G401 (cell line): ENCODE measurements around the gene CXCL17. TPM values are rescaled to one million over a fixed set of nuclear protein-coding genes. Genes with fewer than 3 reads are reported as not detected.
A peak's percentile ranks its signal among the peaks of the same experiment; 100 is the strongest.

Experiments
- DNase-seq: peaks from one replicate; pipeline ENCODE4 v3.0.0-alpha.2; 2015; ENCODE audit warnings: low spot score
- in situ Hi-C: cut with HindIII; loops from 2 replicates; pipeline ENCODE4 v1.10.0; 2016; ENCODE audit warnings: low sequenced_read_pairs, mixed read lengths
- total RNA-seq: library from RNA; depleted of rRNA; stranded (reverse); fragments of >200 nt; shearing (Covaris generic); gene quantifications from 2 replicates; pipeline ENCODE4 v1.2.3, GENCODE V29; 2014

The CXCL17 gene
- total RNA-seq, 1 experiment from 2014 or later, result not detected

DNA sequence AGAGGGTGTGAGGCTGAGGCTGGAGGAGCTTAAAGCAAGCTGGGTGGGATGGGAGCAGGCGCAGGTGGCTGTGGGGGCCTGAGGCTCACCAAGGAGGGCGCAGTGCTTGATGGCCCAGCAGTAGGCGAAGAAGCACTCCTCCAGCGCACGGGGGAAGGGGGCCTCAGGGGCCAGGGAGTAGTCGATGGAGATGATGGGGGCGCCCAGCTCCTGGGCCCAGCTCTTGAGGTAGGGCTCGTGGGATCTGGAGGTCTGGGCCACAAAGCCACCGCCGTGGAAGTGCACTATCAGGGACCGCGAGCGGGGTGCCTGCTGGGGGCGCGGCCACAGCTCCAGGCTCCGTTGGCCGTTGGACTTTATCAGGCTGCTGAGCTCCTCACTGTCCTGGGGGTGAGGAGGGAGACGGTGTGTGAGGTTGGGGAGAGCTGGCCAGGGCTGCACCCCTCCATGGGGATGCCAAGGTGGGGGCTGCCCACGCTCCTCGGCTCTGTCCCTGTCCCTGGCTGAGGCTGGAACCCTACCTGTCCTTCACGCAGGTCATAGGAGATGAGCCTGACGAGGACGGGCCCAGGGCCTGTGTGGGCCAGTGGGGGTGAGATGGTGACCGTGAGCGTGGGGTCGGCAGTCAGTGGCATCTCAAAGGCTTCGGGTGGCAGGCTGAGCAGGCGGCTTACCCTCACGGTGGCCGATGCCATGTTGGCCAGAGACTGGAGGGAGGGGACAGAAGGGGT, 35.5 kb downstream of the CXCL17 start:
- in situ Hi-C loops, result no loop called here
- DNase-seq, result no peak

DNA sequence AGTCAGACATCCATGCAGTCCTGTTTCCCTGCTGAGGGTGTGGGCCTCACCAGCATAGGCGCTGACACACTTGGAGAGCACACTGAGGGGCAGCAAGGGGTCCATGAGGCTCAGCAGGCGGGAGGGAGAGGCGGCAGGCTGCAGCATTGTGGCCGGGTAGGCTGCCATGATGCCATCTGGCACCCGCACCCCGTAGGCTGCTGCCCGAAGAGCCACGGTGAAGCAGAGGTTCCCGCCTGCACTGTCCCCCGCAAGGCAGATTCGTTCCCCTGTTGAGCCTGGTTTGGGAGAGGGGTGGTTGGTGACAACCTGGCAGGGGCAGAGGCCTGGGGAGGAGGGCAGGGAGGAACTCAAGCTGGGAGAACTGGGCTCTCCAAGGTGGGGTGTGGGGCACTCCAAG, 36.6 kb downstream of the CXCL17 start:
- no peak for DNase-seq
- in situ Hi-C loops, result no loop called here

DNA sequence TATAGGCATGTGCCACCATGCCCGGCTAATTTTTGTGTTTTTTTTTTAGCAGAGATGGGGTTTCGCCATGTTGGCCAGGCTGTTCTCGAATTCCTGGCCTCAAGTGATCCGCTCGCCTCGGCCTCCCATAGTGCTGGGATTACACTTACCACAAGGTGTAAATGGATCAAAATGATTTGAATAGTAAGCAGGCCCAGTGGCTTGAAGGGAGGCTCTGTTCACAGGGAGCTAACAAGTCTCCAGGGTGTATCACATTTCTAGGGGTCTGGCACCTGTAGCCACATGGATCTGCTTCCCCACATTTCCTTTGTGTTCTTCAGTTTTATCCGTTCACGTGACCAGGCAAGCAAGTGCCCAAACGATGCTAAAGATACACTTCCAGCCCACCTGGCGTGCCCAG, 39.2 kb downstream of the CXCL17 start:
- no peak for DNase-seq
- in situ Hi-C loops, result no loop called here

DNA sequence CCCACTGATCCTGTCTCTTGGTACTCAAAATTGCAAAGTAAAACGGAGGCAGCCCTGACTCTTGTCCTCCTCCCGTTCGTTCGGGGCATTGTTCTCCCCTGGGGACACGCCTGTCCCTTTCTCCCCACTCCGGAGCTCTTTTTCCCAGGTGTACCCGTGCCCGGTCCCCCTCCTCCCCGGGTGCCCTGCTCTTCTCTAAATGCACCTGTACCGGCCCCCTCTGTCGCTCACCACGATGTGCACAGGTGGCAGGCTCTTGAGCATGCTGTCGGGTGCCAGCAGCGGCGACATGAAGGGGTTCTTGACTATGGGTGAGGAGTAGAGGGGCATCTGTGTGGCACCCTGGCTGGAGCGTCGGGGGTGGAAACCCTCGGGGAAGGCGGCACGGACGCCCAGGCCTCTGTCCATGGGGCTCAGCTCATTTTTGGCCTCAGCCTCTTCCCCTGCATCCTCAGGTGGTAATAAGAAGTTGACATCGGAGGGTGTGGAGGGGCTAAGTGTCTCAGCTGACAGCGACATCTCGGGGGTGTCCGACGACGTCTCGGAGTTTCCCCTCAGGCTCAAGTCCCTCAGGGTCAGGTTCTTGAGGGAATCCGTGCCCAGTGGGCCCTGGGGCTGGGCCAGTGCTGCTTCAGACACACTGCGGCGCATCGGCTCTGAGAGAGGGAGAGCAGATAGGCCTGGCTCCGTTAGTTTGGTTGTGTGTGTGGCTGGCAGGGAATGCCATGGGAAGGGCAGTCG, 40.2 kb downstream of the CXCL17 start:
- DNase-seq, result peak; percentile 48
- in situ Hi-C loops, result no loop called here

DNA sequence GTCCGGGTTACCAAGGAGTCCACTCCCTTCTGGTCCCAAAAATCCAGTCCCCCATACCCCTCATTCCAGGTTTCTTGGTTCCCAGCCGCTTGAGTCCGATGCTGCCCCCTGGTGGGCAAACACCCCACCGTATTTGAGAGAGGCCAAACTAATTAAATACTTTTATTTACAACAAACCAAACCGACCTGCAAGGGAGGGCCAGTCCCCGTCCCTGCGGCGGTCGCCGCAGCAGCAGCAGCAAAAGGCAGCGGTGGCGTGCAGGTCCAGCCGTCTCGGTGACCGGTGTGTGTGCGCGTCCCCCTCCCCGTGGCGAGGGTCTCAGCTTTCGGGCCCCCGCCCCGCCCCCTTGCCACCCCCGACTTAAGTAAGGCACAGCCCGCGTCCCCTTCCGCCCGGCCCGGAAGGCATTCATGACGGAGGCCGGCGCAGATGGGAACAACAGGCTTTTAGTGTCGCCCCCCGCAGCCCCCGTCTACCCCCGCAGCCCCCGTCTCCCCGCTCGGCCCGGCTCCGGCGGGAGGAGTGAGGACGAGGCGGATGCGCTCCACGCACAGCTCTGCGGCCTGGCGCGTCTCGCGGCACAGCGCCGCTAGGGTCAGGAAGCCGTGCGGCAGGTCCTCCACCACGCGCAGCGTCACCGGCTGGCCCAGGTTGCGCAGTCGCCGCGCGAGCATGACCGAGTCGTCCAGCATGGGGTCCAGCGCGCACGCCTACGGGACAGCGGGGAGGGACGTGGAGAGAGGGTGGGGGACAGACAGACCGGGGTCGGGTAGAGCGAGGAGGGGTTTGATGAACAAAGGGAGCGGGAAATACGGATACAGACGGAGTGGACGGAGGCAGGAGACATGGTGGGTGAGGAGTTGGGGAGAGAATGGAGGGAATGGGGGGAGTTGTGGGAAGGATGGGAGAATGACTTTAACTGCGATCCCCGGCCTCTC, 41.1 kb downstream of the CXCL17 start:
- peak; percentile 78 for DNase-seq
- in situ Hi-C loops, result no loop called here

DNA sequence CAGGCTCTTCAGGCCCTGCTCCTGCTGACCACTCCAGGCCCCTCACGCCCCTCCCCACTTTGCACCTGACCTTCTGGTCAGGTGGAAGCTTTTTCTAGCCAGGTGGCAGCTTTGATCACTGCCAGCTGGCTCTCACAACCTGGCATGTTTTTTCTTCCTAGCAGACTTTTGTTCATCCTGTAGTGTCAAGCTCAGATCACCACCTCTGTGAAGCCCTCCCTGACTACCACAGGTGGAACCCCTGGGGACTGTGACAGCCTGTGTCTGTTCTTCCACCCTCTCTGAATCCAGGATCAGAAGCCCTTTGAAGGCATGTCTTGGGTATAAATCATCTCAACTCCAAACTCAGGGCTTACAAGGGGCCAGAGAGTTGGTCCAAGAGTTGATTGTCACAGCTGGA, 42.3 kb downstream of the CXCL17 start:
- no peak for DNase-seq
- in situ Hi-C loops, result no loop called here

DNA sequence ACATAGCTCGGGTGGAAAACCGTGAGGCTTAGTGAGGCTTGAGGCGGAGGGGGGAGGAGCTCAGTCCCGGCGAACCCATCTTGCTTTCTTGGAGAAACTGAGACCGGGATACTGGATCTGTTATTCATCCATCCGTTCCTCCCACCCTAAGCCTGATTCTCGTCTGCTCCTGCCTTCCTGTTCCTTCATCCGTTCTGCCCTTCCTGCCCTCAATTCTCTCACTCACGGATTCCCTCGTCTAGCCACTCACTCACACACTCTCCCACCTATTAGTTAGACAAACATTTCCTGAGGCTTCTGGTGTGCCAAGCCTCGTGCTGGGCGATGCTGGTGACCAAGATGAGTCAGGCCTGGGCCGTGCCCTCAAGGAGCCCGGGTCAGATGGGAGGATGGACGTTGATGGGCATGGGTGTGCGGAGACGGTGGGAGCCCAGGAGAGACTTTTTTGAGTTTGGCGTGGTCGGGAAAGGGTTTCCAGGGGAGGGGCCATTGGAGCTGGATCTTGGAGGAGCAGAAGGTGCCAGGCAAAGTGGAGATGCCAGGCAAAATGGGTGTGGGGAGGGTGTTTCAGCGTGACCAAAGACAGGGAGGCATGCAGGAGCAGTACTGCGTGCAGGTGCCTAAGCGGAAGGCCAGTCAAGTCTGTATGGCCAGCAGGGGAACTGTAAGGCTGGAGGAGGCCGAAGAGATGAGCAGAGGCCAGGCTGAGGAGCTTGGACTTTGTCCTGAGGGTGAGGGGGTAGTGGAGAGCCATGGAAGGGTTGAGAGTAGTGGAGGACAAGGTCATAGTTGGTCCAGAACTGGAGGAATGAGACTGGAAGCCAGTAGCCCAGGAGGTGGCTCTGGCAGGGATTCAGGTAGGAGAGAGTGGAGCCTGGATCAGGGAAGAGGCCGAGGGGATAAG, 45.2 kb downstream of the CXCL17 start:
- in situ Hi-C loops, result no loop called here
- DNase-seq, result peak; percentile 54

DNA sequence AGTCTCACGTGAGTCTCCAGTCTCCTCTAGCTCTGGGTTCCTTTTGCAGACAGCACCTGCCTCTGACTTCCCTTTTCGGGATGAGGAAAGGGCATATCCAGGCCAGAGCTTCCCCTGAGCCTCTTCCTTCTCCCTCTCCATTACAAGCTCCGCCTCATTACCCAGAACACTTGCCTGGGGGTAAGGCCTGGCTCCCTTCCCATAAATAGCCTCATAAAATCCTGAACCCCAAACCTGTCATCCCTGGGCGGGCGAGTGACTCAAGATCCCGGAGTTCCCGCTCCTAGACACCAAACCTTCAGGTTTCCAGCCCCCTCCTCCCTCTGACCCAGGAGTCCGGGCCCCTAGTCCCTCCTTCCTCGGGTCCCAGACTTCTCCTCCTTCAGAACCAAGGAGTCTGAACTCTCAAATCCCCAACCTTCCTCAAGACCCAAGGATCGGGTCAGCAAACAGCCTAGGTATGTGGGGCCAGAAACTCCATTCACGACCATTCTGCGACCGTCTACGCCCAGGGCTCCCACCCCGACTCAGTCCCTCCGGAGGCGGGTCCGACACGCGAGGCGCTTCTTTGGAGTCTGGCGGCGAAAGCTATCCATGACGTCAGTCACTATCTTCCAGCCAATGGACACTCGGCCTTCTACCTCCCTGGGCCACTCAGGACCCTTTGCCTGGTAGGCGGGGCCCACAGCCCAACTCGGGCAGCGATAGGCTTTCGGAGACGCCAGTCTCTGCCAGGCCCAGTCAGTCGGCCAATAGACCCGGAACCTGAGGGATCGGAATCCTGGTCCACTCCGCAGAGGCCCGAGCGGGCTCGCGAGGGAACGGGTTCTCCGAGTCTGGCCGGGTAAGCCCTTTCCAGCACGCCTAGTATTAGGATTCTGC, 46.1 kb downstream of the CXCL17 start:
- DNase-seq, result peak; percentile 99
- in situ Hi-C loops, result no loop called here

DNA sequence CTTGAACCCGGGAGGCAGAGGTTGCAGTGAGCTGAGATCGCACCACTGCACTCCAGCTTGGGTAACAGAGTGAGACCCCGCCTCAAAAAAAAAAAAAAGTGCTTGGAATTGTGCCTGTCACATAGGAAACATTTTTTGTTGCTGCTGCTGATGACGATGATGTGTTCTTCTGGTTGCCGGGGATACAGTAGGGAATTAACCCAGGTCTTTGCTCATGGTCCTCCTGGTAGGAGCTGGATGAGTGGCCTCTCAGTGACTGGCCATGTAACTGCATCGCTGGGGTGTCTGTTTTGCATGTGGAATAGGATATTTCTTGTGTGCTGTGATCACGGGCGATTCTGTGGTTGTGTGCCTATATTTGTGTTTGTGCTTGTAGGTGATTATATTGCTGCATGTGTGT, 48.0 kb downstream of the CXCL17 start:
- no peak for DNase-seq
- in situ Hi-C loops, result no loop called here

DNA sequence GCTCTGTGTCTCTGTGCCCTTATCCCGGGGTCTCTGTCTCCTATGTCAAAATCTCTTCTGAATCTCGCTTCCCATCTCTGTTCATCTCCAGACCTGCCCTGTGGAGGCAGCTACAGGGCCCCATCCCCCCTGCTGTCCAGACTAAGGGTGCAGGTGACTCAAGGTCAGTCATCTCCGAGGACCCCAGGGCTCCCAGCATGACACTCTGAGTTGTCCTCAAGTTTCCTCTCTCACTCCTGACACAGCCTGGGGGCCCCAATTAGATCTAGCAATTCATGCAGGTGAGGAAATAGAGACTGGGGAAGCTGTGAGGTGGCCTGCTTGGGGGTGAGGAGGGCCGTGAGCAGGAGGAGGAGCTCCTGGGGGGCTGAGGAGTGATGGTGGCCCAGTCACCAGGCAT, 50.6 kb downstream of the CXCL17 start:
- in situ Hi-C loops, result no loop called here
- no peak for DNase-seq

DNA sequence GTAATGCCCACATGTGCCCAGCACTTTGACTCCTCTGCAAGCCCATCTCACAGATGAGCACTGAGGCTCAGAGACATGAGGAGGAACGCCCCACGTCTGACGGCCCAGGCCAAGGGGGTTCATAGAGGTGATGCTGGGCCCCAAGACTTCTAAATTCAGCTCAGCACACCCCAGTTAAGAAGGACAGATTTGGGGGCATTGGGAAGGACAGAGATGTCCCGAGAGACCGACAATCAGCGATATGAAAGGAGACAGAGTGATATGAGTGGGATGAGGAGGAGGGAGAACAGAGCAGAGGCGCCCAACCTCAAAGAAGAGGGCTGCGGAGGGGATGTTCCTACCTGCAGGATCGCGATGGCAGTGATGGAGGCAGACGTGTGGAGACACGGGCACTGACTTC, 52.8 kb downstream of the CXCL17 start, which contains the start of gene CNFN:
Gene CNFN, minus strand, starts transcription at position 399 of the 400 bp plus-strand sequence. CDS start 1,260 bp downstream, outside the sequence.
- in situ Hi-C loops, result no loop called here
- no peak for DNase-seq

DNA sequence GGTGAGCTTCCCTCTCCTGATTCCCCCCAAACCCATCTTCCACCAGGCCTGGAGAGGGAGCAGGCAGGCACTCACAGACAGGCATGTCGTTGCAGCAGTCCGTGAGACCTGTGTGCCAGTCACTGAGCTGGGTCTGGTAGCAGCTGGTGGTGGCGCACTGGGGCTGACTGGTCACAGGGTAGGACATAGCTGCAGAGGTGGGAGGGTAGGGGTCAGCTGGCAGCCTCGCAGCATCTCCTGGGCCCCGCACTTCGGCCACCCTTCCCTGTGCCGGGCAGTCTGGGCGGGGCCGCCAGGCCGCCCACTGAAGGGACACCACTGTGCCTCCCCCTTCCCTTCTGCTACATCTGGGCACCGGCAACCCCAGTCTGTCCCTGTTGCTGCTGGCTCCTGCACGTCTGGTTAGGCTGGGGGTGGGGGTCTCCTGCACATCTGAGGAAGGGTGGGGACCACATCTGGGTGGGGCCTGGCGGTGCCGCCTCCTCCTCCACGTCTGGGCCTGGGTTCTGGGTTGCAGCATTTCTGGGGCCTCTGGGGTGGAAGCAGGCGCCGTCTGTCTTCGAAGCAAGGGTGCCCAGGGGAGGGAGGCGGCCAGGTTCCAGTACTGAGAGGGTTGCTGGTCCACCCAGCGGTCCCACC, 53.8 kb downstream of the CXCL17 start:
- no peak for DNase-seq
- in situ Hi-C loops, result no loop called here

DNA sequence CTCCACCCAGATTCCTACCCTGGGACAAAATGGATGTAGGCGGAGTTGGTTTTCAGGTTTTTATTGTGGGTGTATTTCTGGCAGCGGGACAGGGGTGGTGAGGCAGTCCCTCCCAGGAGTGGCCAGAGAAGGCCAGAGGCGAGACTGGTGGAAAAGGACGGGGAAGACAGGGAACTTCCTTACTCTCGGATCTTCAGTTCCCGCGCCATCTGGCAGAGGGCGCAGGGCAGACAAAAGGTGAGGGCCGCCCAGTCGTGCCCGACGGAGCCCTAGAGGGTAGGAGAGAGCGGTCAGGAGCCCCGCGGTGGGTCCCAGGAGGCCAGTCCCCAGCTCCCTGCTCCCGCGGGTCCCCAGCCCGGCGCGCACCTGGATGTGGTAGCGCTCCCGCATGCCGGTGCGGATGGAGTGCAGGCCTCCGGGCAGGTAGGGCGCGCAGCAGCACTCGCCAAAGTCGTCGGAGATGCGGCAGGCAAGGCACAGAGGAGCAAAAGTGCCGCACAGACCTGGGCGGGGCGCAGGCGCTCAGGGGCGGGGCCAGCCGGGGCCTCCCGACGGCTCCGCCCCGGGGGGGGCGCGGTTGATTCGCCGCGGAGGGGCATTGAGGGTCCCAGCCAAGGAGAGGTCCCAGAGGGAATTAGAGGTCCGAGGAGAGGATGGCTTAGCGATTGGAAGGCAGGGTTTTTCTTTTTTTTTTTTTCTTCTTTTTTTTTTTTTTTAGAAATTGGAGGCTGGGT, 55.6 kb downstream of the CXCL17 start:
- DNase-seq, result peak; percentile 51
- in situ Hi-C loops, result no loop called here

DNA sequence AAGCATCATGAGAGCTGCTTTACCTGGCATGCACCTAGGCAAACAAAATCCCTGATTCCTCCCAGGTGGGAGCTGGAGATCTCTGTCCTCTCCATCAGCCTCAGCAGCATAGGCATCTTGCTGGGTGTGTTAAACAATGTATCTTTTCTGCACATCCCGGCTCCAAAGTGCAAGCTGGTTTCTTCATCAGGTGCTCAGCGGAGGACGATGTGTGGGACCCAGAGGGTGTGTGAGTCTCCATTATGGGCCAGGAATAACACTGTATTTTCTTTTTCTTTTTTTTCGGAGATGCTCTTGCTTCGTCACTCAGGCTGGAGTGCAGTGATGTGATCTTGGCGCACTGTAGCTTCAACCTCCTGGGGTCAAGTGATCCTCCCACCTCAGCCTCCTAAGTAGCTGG, 62.6 kb downstream of the CXCL17 start:
- DNase-seq, result no peak
- in situ Hi-C loops, result no loop called here
